Germinal center (tissue), 1 donor: ENCODE results near the gene ACTRT2.

Experiments
- DNase-seq: peaks from one replicate; pipeline ENCODE4 v3.0.0; 2012; ENCODE audit warnings: mixed read lengths, low spot score

Gene ACTRT2

DNA sequence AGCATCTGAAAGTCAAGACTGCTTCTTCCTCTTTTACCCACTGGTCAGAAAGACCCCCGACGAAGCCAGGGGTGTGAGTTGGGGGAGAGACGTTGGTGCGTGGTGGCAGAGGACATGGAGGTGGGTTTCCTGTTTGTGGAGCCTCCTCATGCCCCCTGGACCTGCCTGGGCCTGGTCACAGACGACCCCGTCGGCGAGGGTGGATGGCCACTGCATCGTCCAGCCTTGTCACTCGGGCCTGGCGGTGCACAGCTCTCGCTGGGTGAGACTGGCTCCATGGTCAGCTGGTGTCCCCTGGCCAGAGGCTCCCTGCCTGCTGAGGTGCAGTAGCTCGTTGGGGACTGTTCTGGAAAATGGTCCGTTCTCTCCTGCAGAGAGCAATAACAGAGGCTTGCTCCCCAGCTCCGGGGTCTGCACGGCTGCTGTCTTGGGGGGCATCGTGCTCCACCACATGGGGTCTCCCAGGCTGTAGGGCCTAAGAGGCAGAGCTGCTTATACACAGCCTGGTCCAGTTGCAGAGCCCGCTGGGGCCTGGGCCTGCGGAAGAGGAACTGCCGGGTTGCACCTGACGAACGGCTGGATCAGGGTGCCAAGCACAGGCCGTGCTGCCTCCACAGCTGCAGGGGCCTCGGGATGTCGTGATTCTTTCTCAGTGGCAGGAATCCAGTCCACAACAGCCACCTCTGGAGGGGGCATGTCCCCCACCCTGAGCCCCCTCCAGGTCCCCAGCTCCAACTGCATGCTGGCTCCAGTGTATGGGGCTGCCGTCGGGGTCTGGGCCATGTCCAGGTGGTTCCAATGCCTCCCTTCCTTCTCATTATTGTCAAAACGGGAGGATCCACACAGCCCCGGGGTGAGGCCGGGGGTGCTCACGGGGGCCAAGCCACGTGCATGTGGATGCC lies 18.0 kb upstream of the ACTRT2 start:
- no peak for DNase-seq

DNA sequence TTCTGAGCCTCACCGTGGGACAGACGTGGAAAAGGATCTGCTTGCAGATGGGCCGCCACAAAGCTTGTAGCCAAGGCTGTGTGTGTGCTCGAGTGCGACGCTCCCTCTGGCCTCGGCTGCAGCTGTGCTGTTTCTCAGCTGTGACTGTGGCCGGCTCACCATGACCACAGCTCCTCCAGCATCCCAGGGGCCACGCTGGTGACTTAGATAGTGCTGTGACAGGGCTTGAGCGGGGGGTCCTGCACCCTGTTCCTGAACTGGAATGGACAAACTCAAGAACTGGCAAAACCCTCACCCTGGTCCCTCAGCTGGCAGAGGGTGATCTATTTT lies 17.4 kb upstream of the ACTRT2 start:
- DNase-seq = no peak

DNA sequence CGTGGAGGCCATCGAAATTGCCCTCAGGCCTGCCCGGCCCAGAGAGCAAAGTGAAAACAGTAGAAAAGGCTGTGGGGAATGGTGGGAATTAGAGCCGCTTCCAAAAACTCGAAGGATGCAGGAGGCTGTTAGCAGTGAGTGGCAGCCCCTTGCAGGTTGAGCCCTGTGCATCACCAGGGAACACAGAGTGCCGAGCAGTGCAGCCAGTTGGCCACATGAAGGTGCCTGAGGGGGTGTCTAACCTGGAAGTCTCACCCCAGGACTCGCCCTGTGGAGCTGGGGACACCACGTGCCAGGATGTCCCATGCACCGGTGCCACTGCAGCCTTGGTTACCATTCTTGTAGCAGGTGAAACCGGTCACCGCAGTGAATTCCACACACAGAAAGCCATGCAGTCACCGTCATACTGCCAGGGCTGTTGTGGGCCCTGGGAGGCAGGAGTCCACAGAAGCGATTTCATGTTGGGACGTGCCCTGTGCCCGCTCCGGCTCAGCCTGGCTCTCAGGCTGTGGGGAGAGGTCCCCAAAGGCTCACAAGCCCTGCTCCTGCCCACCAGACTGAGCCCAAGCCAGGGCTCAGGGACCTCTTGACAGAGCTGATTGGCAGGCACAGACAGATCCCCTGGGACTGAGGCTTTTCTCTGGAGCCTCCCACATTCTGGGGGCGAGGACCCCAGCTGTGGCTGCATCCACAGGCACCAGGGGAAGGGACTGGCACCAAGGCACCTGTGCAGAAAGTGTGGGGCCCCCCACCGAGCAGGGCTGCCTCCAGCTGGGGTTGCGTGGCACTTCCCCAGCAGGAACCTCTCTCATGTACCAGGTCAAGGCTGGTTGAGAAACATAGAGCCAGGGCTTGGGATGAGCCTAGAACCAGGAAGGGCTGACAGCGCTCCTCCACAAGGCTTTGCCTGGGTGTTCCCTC lies 16.7 kb upstream of the ACTRT2 start:
- DNase-seq = no peak

DNA sequence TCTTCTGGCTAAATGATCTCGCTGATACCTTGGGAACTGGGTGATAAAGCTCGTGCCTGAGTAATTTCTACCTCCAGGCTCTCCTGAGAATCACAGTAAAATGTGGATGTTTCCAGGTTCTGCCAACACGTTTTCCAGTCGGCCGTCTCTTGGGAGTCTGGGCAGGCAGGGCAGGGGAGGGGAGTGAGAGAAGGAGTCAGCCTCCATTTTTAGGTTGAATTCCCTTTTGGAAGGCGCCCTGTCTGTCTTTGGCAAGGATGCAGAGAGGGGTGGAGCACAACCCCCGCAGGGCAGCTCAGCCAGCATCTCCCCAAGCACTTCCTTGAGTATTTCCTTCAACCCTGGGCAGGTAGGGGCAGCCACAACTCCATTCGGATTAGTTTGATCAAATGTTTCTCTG lies 15.5 kb upstream of the ACTRT2 start:
- no peak for DNase-seq

DNA sequence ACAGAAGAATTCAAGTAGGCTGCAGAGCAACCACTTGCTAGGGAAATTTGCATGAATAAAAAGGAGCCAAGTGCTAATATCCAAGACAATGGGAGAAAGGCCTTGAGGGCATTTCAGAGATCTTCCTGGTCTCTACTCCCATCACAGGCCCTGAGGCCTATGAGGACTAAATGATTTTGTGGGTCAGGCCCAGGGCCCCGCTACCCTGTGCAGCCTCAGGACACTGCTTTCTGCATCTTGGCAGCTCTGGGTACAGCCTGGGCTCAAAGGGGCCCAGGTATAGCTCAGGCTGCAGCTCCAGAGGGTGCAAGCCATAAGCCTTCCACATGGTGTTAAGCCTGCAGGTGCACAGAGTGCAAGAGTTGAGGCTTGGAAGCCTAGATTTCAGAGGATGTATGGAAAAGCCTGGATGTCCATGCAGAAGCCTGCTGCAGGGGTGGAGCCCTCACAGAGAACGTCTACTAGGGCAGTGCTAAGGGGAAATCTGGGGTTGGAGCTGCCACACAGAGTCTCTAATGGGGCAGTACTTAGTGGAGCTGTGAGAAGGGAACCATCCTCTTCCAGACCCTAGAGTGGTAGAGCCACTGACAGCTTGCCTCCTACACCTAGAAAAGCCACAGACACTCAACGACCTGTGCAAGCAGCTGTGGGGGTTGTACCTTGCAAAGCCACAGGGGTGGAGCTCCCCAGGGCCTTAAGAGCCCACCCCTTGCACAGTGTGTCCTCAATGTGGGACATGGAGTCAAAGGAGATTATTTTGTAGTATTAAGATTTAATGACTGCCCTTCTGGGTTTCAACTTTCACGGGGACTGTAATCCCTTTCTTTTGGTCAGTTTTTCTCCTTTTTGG lies 13.7 kb upstream of the ACTRT2 start:
- DNase-seq = no peak

DNA sequence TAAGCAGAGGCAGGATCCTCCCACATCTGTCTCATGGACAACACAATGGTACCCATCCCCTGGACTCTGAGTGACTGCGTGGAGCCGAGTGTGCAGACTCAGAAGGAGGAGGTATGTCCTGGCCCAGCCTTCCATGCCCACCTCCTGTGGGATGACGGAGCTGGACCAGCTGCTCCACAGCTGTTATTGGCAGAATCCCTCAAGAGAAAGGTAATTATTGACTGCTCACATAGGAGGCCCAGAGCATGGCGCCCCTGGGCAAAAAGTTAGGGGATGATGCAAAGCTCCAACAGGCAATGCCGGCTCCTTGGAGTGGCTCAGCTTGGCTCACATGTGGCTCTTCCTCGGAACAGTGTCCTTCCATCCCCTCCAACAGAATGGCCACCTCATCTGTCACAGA lies 12.2 kb upstream of the ACTRT2 start:
- DNase-seq = no peak

DNA sequence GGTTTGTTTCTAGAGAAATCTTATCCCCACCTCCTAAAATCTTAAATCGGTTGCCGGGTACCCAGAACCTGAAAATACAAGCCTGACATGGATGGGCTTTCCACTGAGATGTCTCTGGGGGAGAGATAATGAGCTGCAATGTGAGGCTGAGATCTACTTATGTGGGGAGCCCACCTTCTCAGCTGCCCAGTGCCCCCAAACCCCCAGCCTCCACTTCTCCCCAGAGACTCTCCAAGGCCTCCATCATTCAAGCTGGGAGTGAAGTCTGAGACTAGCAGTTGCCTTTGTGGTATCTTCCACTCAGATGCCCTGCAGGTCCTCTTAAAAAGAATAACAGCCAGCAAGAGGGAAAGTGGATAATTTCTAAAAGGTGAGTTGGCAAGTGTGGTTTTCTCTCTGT lies 11.7 kb upstream of the ACTRT2 start:
- no peak for DNase-seq

DNA sequence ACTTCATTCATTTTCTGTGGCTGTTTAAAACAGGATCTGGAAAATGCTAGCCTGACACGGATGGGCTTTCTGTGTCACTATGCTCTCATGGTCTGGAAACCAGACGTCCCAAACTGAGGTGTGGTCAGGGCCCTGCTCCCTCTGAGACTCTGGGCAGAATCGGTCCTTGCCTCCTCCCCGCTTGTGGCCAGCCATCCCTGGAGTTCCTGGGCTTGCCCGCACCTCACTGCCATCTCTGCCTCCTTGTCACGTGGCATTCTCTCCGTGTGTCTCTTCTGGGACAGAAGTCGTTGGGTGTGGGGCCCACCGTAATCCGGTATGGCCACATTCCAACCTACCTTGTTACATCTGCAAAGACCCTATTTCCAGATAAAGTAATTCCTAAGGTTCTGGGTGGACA lies 10.1 kb upstream of the ACTRT2 start:
- DNase-seq = no peak

DNA sequence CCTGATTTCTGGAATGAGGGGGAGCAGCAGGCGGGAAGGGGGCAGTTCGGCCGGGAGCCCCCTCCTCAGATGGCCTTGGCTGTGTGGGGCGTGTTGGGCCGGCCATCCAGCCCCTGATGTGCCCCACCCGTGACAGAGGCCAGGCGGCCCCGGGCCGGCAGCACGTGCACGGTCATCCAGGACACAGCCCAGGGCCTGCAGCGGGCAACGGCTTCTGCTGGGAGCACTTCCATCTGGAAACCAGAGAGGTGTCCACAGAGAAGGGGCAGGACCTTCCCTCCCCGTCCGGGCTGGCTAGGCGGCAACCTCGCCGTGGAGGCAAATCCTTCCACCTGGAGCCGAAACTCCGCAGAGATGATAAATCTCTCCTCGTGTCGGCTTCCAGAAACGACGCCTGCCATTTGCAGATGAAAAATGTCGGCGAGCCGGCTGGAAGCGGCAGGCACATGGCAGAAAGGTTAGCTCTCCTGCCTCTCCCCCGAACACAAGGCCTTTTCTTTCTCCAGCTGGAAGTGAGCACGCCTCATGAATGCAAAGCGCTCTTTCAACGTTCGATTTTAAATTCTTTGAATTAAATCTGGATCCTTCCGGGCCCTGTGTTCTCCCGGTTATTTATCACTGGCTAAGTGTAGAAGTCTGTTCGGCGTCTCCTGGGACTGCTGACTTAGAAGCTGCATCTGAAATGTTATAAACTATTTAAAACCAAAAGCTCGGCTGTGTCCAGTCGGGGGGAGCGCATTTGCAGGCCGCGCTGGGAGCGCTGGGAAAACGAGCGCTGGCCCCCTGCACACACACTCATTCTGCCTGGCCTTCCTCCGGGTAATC lies 9.4 kb upstream of the ACTRT2 start:
- DNase-seq = no peak

DNA sequence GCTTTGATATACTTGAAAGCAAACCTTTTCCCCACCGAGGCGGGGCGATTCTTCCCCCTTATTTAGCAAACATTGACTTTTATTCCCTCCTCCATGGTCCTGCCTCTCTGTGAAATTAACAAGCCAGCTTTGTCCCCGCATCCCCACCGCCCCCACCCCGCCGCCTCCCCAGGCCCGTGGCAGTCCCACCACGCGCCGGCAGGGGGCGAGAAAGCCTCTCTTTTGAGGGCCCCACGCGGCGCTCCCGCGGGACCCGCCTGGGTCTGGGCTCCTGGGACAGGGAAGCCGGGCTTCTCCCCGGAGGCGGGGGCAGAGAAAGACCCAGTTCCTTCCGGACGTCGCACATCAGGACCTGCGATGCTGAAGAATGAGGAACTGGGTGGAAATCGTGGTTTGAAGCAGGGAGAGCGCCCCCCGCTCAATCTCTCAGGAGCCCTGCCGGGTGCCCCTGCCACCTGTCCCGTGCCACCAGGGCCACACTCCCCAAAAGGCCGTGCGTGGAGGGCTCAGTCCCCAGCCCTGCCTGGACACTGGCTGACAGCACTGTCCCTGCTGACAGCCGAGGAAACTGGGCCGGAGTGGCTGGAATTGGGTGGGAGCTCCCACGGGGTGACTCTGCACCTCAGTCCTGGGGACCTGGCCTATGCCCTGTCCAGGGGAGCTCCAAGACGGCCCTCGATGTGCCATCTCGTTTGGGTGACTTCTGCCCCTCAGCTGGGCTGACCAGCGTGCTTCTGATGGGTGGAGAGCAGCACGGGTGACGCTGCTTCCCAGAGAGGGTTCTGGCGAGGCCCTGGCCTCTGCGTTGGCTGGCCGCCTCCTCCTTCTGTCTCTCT lies 8.6 kb upstream of the ACTRT2 start:
- DNase-seq = peak; percentile 75

DNA sequence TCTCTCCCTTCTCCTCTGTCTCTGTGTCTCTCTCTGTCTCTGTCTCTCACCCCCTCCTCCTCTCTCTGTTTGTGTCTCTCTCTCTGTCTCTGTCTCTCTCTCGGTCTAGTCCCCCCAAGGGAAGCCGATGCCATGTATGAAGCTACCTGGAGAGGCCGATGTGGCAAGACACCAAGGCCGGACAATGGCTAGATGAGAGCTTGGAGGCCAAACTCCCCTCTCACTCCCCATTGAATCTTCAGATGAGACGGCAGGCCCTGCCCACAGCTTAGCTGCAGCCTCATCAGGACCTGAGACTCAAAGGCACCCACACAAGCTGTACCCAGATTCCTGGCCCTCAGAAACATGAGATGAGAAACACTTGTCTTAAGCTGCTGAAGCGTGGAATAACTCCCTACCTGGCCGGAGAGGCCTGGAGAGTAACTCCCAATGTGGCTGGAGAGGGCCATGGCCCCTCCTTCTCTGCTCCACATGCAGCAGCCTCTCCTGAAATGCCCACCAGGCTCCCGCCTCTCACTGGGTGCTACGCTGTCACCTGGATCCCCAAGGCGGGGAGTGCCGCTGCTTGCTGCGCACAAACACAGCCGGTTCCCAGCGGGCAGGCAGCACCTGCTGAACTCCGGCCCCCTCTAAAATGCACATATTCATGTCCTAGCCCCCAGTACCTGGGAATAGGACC lies 7.8 kb upstream of the ACTRT2 start:
- no peak for DNase-seq

DNA sequence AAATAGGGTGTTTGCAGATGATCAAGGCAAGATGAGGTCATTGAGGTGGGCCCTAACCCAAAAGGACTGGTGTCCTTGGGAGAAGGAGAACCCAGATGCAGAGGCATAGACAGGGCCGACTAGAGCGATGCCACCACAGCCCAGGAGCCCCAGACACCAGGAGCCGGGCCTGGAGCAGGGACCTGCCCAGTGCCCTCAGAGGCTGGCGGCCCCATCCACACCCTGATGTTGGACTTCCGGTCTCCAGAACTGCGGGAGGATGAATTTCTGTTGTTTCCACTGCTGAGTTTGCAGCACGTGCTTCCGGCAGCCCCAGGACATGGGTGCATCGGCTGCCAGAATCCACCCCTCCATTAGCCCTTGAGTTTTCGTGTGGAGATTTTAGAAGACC lies 7.2 kb upstream of the ACTRT2 start:
- no peak for DNase-seq

DNA sequence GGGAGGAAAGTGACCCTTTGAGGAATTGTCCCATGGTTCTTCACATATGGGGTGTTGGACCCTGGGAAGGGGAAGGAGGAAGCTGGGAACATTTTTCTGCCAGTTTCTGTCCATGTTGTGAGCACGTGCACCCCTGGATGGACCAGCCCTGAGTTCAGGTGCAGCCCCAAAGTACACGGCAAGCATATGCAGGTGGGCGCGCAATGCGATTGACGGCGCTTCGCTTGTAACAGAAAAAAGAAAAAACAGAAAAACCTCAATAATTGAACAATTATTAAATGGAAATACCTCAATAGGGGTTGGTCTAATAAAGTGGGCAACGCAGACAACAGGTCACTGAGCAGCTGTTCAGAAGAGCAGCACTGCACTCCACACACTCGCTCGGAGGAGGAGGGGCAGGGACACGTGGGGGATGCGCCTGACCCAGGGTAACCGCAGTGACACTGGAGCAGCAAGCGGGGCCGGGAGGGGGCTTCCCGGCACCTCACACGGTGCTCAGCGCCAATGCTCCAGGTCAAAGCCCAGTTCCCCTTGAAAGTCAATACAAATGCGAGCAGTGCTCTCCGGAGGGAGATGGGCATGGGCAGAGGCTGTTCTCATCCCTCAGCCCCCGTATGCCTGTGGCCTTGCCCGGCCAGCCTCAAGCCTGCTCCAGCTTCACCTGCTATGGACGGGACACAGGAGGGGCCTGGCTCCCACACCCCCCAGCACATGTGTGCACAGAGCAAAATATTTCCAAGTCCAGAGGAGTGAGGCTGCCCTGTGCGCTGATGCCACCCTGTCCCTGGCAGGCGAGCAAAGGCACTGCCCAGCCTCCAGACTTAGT lies 6.6 kb upstream of the ACTRT2 start:
- DNase-seq = no peak

DNA sequence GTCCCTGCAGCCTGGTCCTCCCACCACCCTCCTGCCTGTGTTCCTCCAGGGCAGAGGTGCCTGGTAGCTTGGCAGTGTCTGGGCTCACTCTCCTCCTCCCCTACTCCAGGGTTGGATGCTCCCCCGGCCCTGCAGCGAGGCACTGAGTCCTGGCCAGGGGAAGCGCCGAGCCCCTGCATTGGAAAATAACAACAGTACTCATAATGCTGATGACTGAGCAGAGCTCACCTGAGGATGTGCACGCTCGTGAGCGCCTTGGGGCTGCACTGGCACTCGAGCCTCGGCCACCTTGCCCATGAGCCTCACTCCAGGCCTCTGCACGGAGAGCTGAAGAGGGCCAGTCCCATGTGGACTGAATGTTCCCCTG lies 6.0 kb upstream of the ACTRT2 start:
- DNase-seq = no peak

DNA sequence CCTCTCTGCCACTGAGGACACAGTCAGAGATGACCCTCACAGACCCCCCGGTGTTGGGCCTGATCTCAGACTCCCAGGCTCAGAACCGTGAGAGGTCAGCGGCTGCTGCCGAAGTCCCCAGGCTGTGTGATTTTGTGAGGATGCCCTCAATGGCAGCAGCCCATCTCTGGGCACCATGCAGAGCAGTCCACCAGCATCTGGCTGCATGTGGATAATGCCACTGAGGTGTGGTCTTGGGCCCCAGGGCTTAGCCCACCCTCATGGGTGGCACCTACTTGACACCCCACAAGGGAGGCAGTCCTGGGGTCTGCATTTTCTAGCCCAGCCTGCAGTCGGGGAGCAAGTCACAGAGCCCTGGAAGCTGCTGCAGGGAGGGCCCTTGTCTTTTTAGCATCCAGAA lies 5.5 kb upstream of the ACTRT2 start:
- DNase-seq = no peak

DNA sequence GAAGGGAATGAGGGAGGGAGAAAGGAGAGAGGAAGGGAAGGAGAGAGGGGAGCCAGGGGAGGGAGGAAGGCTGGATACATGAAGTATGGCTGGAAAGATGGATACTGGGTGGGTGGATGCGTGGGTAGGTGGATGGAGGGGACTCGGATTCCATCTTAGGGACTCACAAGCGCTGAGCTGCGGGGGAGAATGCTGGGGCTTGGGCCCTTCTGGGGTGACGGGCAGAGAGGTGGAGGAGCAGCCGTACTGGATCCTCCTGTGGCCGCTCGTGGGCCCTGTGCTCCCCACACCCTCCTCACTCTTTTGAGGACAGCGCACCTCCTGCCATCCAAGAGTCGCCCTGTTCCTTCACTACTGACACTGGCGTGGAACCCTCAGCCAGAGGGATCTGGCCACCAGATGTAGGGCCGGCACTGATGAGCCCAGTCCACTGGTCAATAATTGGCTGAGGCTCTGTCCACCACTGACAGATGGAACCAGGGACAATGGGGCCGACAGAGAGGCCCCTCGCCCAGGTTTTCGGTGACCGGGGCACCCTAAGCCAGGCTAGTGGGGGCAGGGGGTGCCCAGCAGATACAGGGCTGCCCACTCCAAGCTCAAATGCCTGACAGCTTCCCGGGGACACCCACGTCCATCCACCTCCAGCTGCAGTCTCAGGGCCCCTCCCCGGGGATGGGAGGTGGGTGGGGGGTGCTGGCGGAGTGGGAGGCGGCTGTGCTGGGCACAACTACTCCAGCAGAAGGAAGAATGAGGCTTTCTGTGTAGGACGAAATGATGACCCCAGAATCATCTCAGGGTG lies 4.4 kb upstream of the ACTRT2 start:
- DNase-seq = no peak

DNA sequence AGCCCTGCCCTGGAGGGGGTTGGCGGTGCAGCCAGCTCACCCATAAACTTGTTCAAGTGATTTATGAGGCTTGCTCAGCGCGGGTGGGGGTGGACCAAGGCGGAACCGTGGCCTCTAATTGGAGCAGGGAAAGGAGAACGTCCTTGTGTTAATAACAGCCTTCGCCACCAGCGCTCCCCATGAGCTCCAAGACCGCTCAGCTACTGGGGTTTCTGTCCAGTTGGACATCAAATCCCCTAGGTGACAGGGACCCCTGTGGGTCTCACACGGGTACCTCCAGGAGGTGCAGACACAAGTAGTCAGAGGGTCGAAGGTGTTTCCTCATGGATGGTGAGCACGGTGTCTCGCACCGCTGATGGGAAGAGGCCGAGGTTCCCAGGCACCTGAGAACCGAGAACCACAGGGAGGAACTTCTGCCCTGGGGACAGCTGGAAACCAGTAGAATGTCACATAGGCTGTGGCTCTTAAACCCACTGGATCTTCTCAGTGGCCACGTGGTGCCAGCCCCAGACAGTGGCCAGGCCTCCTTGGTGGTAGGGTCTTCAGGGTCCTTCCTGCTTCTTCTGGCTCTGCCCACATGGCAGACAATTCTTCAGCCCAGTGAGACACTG lies 3.7 kb upstream of the ACTRT2 start:
- no peak for DNase-seq

DNA sequence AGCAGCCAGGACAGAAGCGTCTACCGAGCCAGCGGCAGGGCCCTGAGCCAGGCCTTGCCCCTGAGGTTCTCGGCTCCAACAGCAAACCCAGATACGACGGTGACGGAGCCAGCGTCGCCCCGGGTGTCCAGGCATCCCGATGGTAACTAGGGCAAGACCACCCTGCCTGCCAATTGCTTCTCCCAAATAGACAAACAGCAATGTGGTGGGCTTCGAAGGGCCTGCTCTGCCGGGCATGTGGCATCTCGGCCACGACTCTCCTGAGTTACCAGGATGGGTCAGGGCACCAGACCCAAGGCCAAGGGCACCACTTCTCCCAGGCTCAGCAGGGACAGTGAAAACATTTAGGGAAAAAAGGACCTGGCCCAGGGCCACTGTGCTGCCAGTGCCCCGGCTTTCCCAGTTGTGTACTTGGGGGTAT lies 3.2 kb upstream of the ACTRT2 start:
- DNase-seq = no peak
